ENCODE measurements around the gene FTCD. TPM values are rescaled to one million over a fixed set of nuclear protein-coding genes. Genes with fewer than 3 reads are reported as not detected.

FTCD gene
- total RNA-seq, 1 experiment from 2014 or later, result 6.7 TPM

GRCh38 chr21:46125846-46126301 lies 29.5 kb downstream of the FTCD start:
- Histone ChIP-seq H3K18ac (ENCODE audit: insufficient read length, low read depth, low read length) (no peak overlapping the region), H3K4me2 (ENCODE audit: insufficient read depth, insufficient read length, low read length) (no peak overlapping the region), H2BK5ac (ENCODE audit: insufficient read length, low read length) (no peak overlapping the region), H2BK120ac (ENCODE audit: low read depth, low read length, poor library complexity, severe bottlenecking) (no peak overlapping the region), H2BK12ac (ENCODE audit: insufficient read length, low read depth, low read length) (no peak overlapping the region), H3K79me1 (ENCODE audit: insufficient read depth, low read depth, low read length, poor library complexity, severe bottlenecking) (no peaks in the 10 kb centered on the region), H3K79me2 (ENCODE audit: insufficient read depth, low read length) (no peaks in the 10 kb centered on the region), H3K9ac (ENCODE audit: extremely low read depth, insufficient read length, low read length) (no peak overlapping the region), H3K27me3 (ENCODE audit: insufficient read depth, low read length) (no peaks in the 10 kb centered on the region), H3K23ac (ENCODE audit: insufficient read length, low read depth, low read length) (no peak overlapping the region), H4K5ac (ENCODE audit: insufficient read length, low read depth, low read length) (no peak overlapping the region), H2BK20ac (ENCODE audit: low read depth, low read length, poor library complexity, severe bottlenecking) (no peak overlapping the region), H3K9me3 (ENCODE audit: control insufficient read depth, low read depth, low read length) (no peaks in the 10 kb centered on the region), H3T11ph (ENCODE audit: low read length) (no peak overlapping the region), H4K8ac (replicated peaks; ENCODE audit: insufficient read length, low read depth, low read length) (no peak overlapping the region), H3K4me1 (ENCODE audit: insufficient read depth, low read length) (no peaks in the 10 kb centered on the region), H3K27ac (ENCODE audit: insufficient read length, low read depth, low read length) (no peak overlapping the region), H3K4ac (ENCODE audit: low read depth, low read length) (no peak overlapping the region), H3K56ac (ENCODE audit: insufficient read length, low read depth, low read length) (no peak overlapping the region), H4K91ac (ENCODE audit: insufficient read length, low read depth, low read length) (no peak overlapping the region), H2AK5ac (ENCODE audit: insufficient read length, low read length) (no peak overlapping the region), H4K20me1 (ENCODE audit: control insufficient read depth, insufficient read depth, insufficient read length) (no peaks in the 10 kb centered on the region), H3K14ac (ENCODE audit: insufficient read depth, low read length) (no peak overlapping the region), H3K23me2 (ENCODE audit: insufficient read length, low read depth, low read length, poor library complexity, severe bottlenecking) (no peaks in the 10 kb centered on the region), H2AFZ (ENCODE audit: low read length) (no peak overlapping the region), H2BK15ac (ENCODE audit: low read depth, low read length) (no peak overlapping the region)
- Mint-ChIP-seq H3K36me3 (ENCODE audit: insufficient read depth in 1 of 3, low read depth in 3 of 3) (peaks cover 9 to 40% (median 17%) of the 10 kb centered on the region in 3 experiments), H3K9me3 (no peaks in the 10 kb centered on the region; a peak in 1 of 5 replicates), H3K4me3 (no peak overlapping the region), H3K4me1 (peaks cover 0 to 15% of the 10 kb centered on the region in 2 experiments; a peak in 2 of 4 replicates), H3K27ac (no peak overlapping the region), H3K27me3 (ENCODE audit: low read depth) (no peaks in the 10 kb centered on the region)
- DNase-seq, result peak; percentile 20
- no CpG with 5 or more reads among the region's 47 CpGs for WGBS (ENCODE audit: extremely low coverage, insufficient read length, low lambda C conversion rate)
- no peak for TF ChIP-seq CTCF (conservative IDR thresholded peaks at IDR 0.05)
